ENCODE measurements around the gene MEIS2.
A peak's percentile ranks its signal among the peaks of the same experiment; 100 is the strongest.

The MEIS2 gene

GRCh38 chr15:37072181-37072580 lies 28.2 kb downstream of the MEIS2 start:
- no peak for DNase-seq

- no peak for DNase-seq
Observed at GRCh38 chr15:37071134-37071533, 29.2 kb downstream of the MEIS2 start.

- no peak for DNase-seq
Observed at GRCh38 chr15:37070686-37071085, 29.7 kb downstream of the MEIS2 start.

DNA sequence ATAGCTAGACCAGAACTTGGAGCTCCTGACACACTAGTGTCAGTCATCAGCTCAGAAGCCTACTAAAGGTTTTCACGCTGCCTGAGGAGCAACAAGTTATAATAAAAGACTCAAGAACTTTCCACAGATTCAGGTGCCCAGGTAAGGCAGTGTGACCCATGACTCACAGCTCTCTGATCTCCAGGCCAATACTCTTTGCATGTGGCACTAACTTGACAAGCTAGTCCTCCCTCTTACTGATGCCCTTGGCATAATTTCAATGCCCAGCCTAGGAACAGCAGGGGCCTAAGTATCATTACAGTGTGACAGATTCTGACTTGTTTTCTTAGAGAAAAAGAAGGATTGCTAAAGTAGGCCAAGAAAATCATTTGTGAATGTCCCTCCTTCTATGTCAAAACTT lies 38.4 kb downstream of the MEIS2 start:
- DNase-seq = no peak

- DNase-seq = no peak
Observed at GRCh38 chr15:37059086-37059485, 41.3 kb downstream of the MEIS2 start.

DNA sequence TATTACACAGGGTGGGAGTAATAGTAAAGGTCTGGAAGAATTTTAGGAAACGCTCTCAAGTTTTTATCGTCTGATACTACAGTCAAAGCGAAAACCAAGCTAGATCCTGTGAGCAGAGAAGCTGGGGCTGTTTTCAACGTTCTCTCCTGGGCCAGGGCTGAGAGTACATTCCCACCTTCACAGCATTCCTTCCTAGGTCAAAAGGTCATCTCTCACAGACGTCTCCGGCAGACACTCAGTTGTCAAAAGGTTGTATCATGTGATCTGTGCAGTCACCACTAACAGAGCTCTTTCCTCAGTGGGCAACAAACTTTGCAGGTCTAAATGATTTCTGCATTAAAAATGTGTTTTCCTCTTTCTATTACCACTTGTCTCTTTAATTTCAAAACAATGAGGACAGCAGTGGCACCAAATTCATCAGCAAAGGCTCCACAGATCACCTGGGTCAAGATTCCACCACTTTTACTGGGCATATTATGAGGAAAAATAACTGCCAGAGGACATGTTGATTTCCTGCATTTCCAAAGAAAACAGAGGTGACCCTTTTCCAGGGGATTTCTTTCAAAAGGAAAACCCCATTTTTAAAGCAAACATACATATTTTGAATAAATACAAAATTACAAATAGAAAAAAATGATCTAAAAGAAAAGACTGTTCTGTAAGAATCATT lies 41.9 kb downstream of the MEIS2 start:
- DNase-seq = no peak

- DNase-seq = no peak
Observed at GRCh38 chr15:37057831-37058230, 42.5 kb downstream of the MEIS2 start.

DNA sequence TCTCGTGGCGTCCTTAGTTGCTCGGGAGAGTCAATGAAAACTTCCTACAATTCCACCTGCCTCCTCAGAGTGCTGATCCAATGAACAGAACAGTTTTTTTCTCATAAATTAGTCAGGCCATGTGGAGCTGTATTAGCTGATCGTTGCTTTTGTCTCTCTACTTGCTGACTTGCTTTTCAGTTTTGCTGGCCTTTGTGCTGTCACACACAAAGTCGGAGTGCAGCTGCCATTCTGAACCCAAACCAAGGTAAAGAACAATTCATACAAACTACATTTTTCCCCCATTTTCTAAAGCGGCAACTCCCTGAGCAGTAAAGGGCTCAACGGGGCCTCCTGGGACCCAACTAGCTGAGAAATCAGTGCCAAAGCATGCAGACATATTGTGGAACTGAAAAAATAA lies 43.1 kb downstream of the MEIS2 start:
- no peak for DNase-seq

- DNase-seq = peak; percentile 62
Observed at GRCh38 chr15:37056177-37057121, 43.9 kb downstream of the MEIS2 start.

DNA sequence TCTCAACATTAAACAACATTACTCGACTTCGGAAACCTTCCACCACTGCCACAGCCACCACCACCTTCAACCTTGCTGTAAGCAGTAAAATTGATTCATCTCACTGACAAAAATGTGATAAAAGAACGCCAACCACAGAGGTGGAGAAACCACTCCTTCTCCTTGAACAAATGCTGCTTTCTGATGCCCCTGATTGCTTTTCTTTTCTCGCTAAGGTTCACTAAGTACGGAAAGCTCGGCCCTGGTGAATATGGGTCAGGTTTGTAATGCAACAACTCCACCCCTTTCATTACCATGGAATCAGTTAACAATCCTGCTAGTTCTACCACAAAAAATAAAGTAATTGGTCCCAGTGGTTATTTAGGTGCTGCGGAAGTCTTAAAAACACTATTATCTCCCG lies 44.9 kb downstream of the MEIS2 start:
- DNase-seq = no peak

GRCh38 chr15:37054336-37054735 lies 46.0 kb downstream of the MEIS2 start:
- DNase-seq = no peak

DNA sequence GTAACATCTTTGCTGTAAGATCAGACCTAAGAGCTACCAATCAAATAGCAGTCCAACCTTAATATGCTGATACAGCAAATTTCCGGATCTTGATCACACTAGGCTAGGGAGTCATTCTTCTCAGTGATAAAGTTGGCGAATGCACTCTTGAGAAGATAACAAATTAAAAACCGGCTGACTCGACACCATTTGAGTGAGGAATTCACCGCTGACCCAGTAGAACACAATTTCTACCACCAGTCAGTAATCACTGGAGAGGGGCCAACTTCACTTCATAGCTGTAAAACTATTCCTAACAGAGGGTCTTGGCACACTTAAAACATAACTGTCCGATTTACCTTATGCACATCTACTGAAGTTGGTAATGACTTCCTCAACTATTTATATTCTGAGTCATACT lies 47.2 kb downstream of the MEIS2 start:
- DNase-seq = no peak

GRCh38 chr15:37050345-37050744 lies 50.0 kb downstream of the MEIS2 start:
- DNase-seq = no peak

- DNase-seq = no peak
Observed at GRCh38 chr15:37046876-37047614, 53.3 kb downstream of the MEIS2 start.

- DNase-seq = peak; percentile 46
Observed at GRCh38 chr15:37045859-37046740, 54.2 kb downstream of the MEIS2 start.

DNA sequence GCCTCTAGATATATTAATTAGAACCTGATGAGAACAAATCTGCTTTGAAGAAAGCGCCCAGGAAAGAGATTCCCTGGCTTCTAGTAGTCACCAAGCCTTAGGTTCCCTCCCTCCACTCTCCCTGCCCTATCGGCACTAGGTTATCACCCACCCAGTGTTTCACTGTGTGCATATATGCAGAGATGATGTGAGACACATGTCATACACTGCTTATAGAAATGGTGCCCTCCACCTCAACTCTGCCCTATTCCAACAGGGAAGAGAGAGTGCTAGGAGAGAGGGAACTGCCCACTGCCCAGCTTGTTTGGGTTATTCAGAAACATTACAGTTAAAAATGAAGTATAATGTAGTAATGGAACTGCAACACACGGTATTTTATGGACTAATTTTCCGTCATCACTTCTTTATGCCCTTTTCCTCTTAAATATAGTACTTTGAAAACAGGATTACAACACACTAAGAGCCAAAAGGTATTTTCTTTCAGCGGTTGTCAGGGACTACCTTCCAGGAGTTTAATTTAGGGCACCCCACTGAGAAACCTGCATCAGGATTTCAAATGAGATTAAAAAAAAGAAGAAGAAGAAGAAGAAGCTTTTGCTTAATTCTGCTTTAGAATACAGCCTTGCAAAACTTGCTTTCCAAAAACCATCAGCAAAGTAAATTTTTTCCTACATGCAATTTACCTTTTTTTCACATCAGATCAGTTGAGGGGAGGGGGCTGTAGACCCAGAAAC lies 55.3 kb downstream of the MEIS2 start:
- DNase-seq = no peak

- DNase-seq = no peak
Observed at GRCh38 chr15:37041836-37042235, 58.5 kb downstream of the MEIS2 start.

DNA sequence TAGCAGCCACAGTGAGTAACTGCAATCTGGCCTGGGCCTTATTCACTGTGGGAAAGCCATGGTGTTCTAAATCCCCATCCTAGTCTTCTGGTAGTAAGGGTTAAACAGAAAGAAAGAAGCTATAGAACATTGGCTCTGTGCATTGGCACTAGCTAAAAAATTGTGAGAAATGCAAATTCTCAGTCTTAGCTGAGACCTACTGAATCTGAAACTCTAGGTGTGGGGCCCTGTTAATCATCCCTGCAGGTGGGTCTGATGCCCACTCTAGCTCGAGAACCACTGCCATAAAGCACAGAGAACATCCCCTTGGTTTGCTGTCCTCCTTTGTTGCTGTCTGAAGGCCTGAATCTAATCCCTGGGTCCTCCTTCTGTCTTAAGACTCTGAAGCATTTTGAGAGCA lies 59.3 kb downstream of the MEIS2 start:
- DNase-seq = no peak

- no peak for DNase-seq
Observed at GRCh38 chr15:37040072-37040742, 60.1 kb downstream of the MEIS2 start.

GRCh38 chr15:37038716-37039106 lies 61.6 kb downstream of the MEIS2 start:
- no peak for DNase-seq
